ENCODE data around the gene SPACDR.

SPACDR gene

GRCh38 chr7:100419660-100420226 is 44.3 kb downstream of the SPACDR start:
- H3K27me3 Mint-ChIP-seq = no peaks in the 10 kb centered on the region
- H3K9me3 Mint-ChIP-seq = no peaks in the 10 kb centered on the region
- peak overlapping the region in 1 of 2 donors; percentile 4 for H3K27ac Mint-ChIP-seq
- ATAC-seq (replicated peaks) (no peak), DNase-seq (no peak)
- no peak overlapping the region for H3K4me3 Mint-ChIP-seq
- H3K36me3 Mint-ChIP-seq (ENCODE audit: insufficient read depth) = peaks cover 8% of the 10 kb centered on the region
- H3K4me1 Mint-ChIP-seq (ENCODE audit: low read depth in 2 of 2) = peaks cover 0 to 5% of the 10 kb centered on the region in 2 donors

GRCh38 chr7:100418930-100419659 is 45.0 kb downstream of the SPACDR start:
- no peak for DNase-seq
- peak overlapping the region in 1 of 2 donors; percentile 4 for H3K27ac Mint-ChIP-seq
- no peaks in the 10 kb centered on the region for H3K9me3 Mint-ChIP-seq
- ATAC-seq (replicated peaks) = no peak
- peaks cover 0 to 5% of the 10 kb centered on the region in 2 donors for H3K4me1 Mint-ChIP-seq (ENCODE audit: low read depth in 2 of 2)
- H3K4me3 Mint-ChIP-seq = no peak overlapping the region
- no peaks in the 10 kb centered on the region for H3K27me3 Mint-ChIP-seq
- H3K36me3 Mint-ChIP-seq (ENCODE audit: insufficient read depth) = peaks cover 8% of the 10 kb centered on the region

DNA sequence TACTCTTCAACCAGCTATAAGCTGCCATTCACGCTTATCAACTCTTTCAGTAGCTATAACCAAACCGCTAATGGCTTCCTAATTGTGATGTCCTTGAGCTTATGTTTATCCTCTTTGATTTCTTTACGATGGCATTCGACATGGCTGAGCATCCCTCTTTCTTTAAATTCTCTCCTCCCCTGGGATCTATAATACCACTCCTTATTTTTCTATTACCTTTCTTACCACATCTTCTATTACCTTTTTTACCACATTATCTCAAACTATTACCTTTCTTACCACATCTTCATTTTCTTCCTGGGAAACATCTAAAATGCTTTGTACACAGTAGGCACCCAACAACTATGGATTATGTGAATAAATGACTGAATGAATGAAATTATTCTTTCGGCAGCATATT is 48.6 kb downstream of the SPACDR start:
- DNase-seq = no peak
- no peaks in the 10 kb centered on the region for H3K4me1 Mint-ChIP-seq (ENCODE audit: low read depth in 2 of 2)
- no peaks in the 10 kb centered on the region for H3K27me3 Mint-ChIP-seq
- no peaks in the 10 kb centered on the region for H3K36me3 Mint-ChIP-seq (ENCODE audit: insufficient read depth)
- H3K4me3 Mint-ChIP-seq = no peak overlapping the region
- H3K27ac Mint-ChIP-seq = no peak overlapping the region
- no peaks in the 10 kb centered on the region for H3K9me3 Mint-ChIP-seq
- ATAC-seq (replicated peaks) = no peak

- H3K4me1 Mint-ChIP-seq (ENCODE audit: low read depth in 2 of 2) = no peaks in the 10 kb centered on the region
- H3K9me3 Mint-ChIP-seq = no peaks in the 10 kb centered on the region
- no peak overlapping the region for H3K27ac Mint-ChIP-seq
- DNase-seq = no peak
- no peak for ATAC-seq (replicated peaks)
- H3K4me3 Mint-ChIP-seq = no peak overlapping the region
- no peaks in the 10 kb centered on the region for H3K36me3 Mint-ChIP-seq (ENCODE audit: insufficient read depth)
- no peaks in the 10 kb centered on the region for H3K27me3 Mint-ChIP-seq
Measured at GRCh38 chr7:100413889-100414288, 50.2 kb downstream of the SPACDR start.

- no peaks in the 10 kb centered on the region for H3K27me3 Mint-ChIP-seq
- H3K4me1 Mint-ChIP-seq (ENCODE audit: low read depth in 2 of 2) = no peaks in the 10 kb centered on the region
- H3K27ac Mint-ChIP-seq = no peak overlapping the region
- no peaks in the 10 kb centered on the region for H3K9me3 Mint-ChIP-seq
- H3K36me3 Mint-ChIP-seq (ENCODE audit: insufficient read depth) = no peaks in the 10 kb centered on the region
- H3K4me3 Mint-ChIP-seq = no peak overlapping the region
- DNase-seq (no peak), ATAC-seq (replicated peaks) (no peak)
Measured at GRCh38 chr7:100413346-100413745, 50.7 kb downstream of the SPACDR start.

- H3K4me3 Mint-ChIP-seq = no peak overlapping the region
- H3K9me3 Mint-ChIP-seq = no peaks in the 10 kb centered on the region
- DNase-seq (no peak), ATAC-seq (replicated peaks) (no peak)
- no peaks in the 10 kb centered on the region for H3K36me3 Mint-ChIP-seq (ENCODE audit: insufficient read depth)
- H3K27ac Mint-ChIP-seq = no peak overlapping the region
- H3K4me1 Mint-ChIP-seq (ENCODE audit: low read depth in 2 of 2) = peaks cover 2 to 3% of the 10 kb centered on the region in 2 donors
- H3K27me3 Mint-ChIP-seq = no peaks in the 10 kb centered on the region
Measured at GRCh38 chr7:100411101-100411500, 53.0 kb downstream of the SPACDR start.

DNA sequence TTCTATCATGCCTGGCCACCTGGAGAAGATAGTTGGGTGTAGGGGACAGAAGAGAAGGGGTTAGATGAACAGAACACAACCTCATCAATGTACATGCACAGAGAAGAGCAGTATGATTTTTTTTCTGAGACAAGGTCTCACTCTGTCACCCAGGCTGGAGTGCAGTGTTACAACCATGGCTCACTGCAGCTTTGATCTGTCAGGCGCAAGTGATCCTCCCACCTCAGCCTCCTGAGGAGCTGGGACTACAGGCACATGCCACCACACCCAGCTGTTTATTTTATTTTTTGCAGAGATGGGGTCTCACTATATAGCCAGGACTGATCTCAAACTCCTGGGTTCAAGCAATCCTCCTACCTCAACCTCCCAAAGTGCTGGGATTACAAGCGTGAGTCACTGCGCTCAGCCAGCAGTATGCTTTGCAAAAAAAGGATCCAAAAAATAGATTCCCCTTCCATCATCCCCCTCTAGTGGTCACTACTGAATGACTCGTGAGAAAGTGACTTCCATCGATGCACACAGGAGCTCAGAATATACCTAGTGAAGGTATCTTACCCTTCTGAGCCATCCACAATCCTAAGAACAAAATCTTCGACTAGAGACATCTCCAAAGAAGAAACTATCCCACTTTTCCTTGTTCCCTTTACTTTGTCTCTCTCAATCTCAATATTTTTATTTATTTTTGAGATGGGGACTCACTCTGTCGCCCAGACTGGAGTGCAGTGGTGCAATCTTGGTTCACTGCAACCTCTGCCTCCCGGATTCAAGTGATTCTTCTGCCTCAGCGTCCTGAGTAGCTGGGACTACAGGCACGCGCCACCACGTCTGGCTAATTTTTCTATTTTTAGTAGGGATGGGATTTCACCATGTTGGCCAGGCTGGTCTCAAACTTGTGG is 56.5 kb downstream of the SPACDR start:
- peaks cover 2 to 3% of the 10 kb centered on the region in 2 donors for H3K4me1 Mint-ChIP-seq (ENCODE audit: low read depth in 2 of 2)
- H3K9me3 Mint-ChIP-seq = no peaks in the 10 kb centered on the region
- no peak overlapping the region for H3K4me3 Mint-ChIP-seq
- no peaks in the 10 kb centered on the region for H3K27me3 Mint-ChIP-seq
- peak; percentile 53 to 63 (median 56) for DNase-seq
- ATAC-seq (replicated peaks) = peak; percentile 93
- H3K36me3 Mint-ChIP-seq (ENCODE audit: insufficient read depth) = peaks cover 3% of the 10 kb centered on the region
- no peak overlapping the region for H3K27ac Mint-ChIP-seq

- H3K36me3 Mint-ChIP-seq (ENCODE audit: insufficient read depth) = peaks cover 3% of the 10 kb centered on the region
- H3K27ac Mint-ChIP-seq = no peak overlapping the region
- H3K9me3 Mint-ChIP-seq = no peaks in the 10 kb centered on the region
- peaks cover 2 to 3% of the 10 kb centered on the region in 2 donors for H3K4me1 Mint-ChIP-seq (ENCODE audit: low read depth in 2 of 2)
- DNase-seq (no peak), ATAC-seq (replicated peaks) (no peak)
- no peak overlapping the region for H3K4me3 Mint-ChIP-seq
- H3K27me3 Mint-ChIP-seq = no peaks in the 10 kb centered on the region
Measured at GRCh38 chr7:100406767-100407166, 57.3 kb downstream of the SPACDR start.

All from effector memory CD8-positive, alpha-beta T cell (primary cell).